Left ventricle myocardium inferior (tissue), 1 donor: ENCODE measurements around the gene DCHS2. TPM values are rescaled to one million over a fixed set of nuclear protein-coding genes. Genes with fewer than 3 reads are reported as not detected.
A peak's percentile ranks its signal among the peaks of the same experiment; 100 is the strongest.

Experiments used
- DNase-seq: peaks from one replicate; pipeline ENCODE4 v3.0.0-alpha.2; 2020
- H3K27ac ChIP-seq: fragments of 200-600 bp; replicated peaks from 2 replicates; pipeline ENCODE4 v1.8.0; 2021
- H3K27me3 ChIP-seq: fragments of 200-600 bp; 2 replicates; pipeline ENCODE4 v1.8.0; 2021; ENCODE audit warnings: low read depth
- H3K36me3 ChIP-seq: fragments of 200-600 bp; 2 replicates; pipeline ENCODE4 v1.8.0; 2021
- H3K4me1 ChIP-seq: fragments of 200-600 bp; 2 replicates; pipeline ENCODE4 v1.8.0; 2021
- H3K4me3 ChIP-seq: fragments of 200-600 bp; 2 replicates; pipeline ENCODE4 v1.8.0; 2021; ENCODE audit warnings: mild to moderate bottlenecking, moderate library complexity
- H3K9me3 ChIP-seq: fragments of 200-600 bp; replicated peaks from 2 replicates; pipeline ENCODE4 v1.8.0; 2021
- CTCF ChIP-seq: fragments of 200-600 bp; IDR thresholded peaks from 2 replicates; pipeline ENCODE4 v1.8.0; 2021; ENCODE audit warnings: antibody characterized with exemption, mild to moderate bottlenecking, borderline replicate concordance
- intact Hi-C: fragments of 100-400 bp; cut with micrococcal nuclease; formaldehyde crosslinking; loops from one replicate; pipeline ENCODE4 v1.11.0; 2022
- long read RNA-seq: library from polyadenylated mRNA; unstranded; transcript quantifications from one replicate; pipeline ENCODE4 v2.0.0, GENCODE V29; 2021
- total RNA-seq: library from RNA; stranded (reverse); fragmentation: NEBNext Ultra II Directional; extraction: Animal tissue kit (Norgen Biotek cat#: 25700); gene quantifications from one replicate; pipeline ENCODE4 v1.2.1, GENCODE V29; 2021
- donor health status: DM: no; HTN: yes; CAD: no; lungs with severe emphysema.

DCHS2 gene, protein sequence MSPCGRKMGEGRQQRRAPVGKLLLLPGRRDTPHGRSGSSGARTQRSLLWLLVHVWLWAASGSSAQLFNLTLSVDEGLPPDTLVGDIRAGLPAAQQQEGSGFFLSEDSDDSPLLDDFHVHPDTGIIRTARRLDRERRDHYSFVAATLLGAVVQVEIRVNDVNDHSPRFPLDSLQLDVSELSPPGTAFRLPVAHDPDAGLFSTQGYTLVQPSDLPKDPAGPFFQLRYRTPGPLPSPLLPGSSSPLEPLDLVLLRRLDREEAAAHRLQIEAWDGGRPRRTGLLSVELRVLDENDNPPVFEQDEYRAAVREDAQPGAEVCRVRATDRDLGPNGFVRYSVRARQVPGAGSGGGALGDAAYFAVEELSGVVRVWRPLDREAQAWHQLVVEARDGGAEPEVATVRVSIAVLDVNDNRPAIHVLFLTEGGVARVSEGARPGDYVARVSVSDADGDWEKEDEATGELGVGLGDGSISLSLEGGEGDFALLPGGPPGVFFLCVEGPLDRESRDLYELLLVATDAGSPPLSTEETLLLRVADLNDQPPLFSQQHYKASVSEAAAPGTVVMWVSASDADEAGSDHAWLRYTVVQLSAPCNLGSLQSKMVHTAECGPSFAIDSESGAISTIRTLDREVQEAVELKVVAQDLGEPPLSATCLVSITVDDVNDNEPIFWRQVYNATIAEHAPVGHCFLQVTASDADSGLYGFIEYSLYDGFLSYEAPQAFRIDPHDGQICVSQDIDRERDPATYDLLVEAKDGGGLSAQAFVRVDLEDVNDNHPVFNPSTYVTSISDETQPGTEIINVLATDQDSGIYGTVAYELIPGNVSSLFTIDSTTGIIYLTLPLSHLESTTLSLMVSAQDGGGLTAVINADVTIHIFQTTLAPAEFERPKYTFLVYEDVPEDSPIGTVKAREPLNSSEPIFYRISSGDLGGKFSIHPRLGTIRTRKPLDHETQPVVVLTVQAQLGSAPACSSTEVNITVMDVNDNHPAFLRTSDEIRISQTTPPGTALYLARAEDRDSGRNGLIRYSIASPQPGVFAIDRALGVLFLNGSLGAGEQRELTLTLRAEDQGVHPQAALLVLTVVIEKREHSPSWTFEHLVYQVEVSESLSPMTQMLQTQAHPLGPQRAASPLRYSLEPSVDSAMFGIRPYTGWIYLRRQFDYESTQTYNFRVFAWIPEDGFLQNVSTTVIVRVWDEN (N-terminal part only)
- total RNA-seq: not detected
- long read RNA-seq: 0 reads

- Histone ChIP-seq H3K4me1 (peaks cover 23% of the 10 kb centered on the region), H3K9me3 (no peaks in the 10 kb centered on the region), H3K36me3 (no peaks in the 10 kb centered on the region), H3K27ac (no peak within 1 kb of the TSS), H3K4me3 (peak within 1 kb of the TSS; percentile 58), H3K27me3 (peaks cover 98% of the 10 kb centered on the region)
- TF ChIP-seq CTCF: no peak
- intact Hi-C loops: no loop called here
- DNase-seq: peak; percentile 18
These were observed at the start of gene DCHS2 for GRCh38 chr4:154491341-154492271. TSS of gene DCHS2 (minus strand) at chr4:154491799. CDS start at chr4:154491355, 444 bp downstream.

DNA sequence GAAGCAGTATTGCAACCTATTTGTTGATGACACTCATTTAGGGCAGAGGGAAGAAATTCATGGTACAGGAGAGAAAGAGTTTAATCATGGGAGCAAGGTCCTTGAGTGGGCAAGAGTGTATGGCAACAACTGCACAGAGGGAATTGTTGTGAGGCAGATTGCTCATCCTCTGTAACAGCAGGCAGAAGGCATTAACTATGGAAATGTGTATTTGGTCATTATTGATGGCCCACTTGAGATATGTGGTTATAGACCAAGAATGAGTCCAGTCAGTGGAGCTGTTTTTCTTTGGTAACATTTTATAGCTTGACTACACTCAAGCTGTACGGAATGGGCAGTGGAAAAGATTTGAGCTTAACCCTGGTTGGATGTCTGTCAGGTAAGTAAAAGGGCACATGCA, 42.7 kb upstream of the DCHS2 start:
- Histone ChIP-seq H3K4me3 (no peak overlapping the region), H3K9me3 (no peaks in the 10 kb centered on the region), H3K36me3 (peaks cover 43% of the 10 kb centered on the region), H3K27ac (no peak overlapping the region), H3K27me3 (no peaks in the 10 kb centered on the region), H3K4me1 (no peaks in the 10 kb centered on the region)
- intact Hi-C loops: no loop called here
- DNase-seq: no peak
- no peak for TF ChIP-seq CTCF

DNA sequence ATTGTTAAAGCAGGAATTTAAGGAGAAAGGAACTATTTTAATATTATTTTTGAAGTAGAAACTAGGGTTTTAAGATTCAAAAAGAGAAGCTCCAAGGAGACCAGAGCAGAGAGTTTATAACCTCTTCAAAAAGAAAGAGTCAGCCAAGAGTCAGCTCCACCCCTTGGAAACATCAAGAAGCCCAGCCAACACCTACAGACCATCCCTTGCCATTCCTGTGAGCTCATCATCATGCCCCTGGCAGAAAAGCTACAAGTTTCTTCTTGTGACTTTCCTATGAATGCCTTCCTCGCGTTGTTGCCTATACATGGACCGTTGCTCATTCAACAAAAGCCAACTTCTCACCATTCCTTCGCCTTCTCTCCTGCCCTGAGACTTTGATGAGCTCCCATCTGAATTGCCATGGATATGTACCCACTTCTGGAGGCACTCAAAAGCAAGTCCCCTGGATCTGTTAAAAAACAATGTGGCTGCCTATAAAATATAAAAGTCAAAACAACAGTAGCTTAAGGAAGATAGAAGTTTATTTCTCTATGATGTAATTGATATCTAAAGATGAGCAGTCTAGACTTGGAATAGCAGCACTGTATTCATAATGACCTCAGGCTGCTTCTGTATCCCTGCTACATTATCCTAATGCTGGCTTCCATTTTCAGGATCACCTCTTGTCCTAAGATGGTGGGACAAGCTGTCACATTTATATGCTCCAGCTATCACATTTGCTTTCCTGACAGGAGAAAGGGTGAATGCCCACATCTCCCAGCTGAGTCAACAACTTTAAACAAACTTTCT, 38.3 kb upstream of the DCHS2 start:
- no peak for DNase-seq
- Histone ChIP-seq H3K27ac (no peak overlapping the region), H3K36me3 (no peaks in the 10 kb centered on the region), H3K4me3 (no peak overlapping the region), H3K27me3 (peaks cover 8% of the 10 kb centered on the region), H3K9me3 (no peaks in the 10 kb centered on the region), H3K4me1 (no peaks in the 10 kb centered on the region)
- TF ChIP-seq CTCF: no peak
- intact Hi-C loops: no loop called here

- peaks cover 18% of the 10 kb centered on the region for H3K27me3 ChIP-seq
- no peaks in the 10 kb centered on the region for H3K9me3 ChIP-seq
- intact Hi-C loops: no loop called here
- no peaks in the 10 kb centered on the region for H3K4me1 ChIP-seq
- DNase-seq: no peak
- no peak for TF ChIP-seq CTCF
- no peak overlapping the region for H3K27ac ChIP-seq
- H3K4me3 ChIP-seq: no peak overlapping the region
- H3K36me3 ChIP-seq: no peaks in the 10 kb centered on the region
These were observed 37.3 kb upstream of the DCHS2 start for GRCh38 chr4:154528869-154529268.
